K562 (cell line): ENCODE data around the gene PAF1. TPM values are rescaled to one million over a fixed set of nuclear protein-coding genes. Genes with fewer than 3 reads are reported as not detected.

Experiments
- CBX8 ChIP-seq: fragments of 200-600 bp; sonication (generic); IDR thresholded peaks from 2 replicates; pipeline ENCODE4 v1.6.1; 2012; ENCODE audit warnings: borderline replicate concordance, mixed run types, low read depth, mild to moderate bottlenecking, moderate library complexity, mixed read lengths, low read length, control low read depth, inconsistent platforms; ENCODE audit not compliant: poor library complexity, severe bottlenecking; ENCODE audit errors: extremely low read depth
- DLX4 ChIP-seq: fragments of 250-450 bp; sonication (Bioruptor Pico); IDR thresholded peaks from 2 replicates; pipeline ENCODE4 v1.6.1; 2021; ENCODE audit warnings: mild to moderate bottlenecking
- GABPB1 ChIP-seq: sonication (generic); formaldehyde crosslinking; IDR thresholded peaks from 2 replicates; pipeline ENCODE4 v1.8.0; 2022; ENCODE audit warnings: mild to moderate bottlenecking, missing genetic modification reagents
- KAT8 ChIP-seq: fragments of 450-650 bp; IDR thresholded peaks from 2 replicates; pipeline ENCODE4 v1.6.1; 2016; ENCODE audit warnings: low read depth, mild to moderate bottlenecking
- MCM2 ChIP-seq: fragments of 450-650 bp; IDR thresholded peaks from 2 replicates; pipeline ENCODE4 v1.6.1; 2017; ENCODE audit warnings: low read depth, mild to moderate bottlenecking
- MYBL2 ChIP-seq, 2 experiments: fragments of 450-650 bp in 1 of 2; sonication (generic) in 1 of 2; formaldehyde crosslinking in 1 of 2; IDR thresholded peaks; 2 replicates each; pipeline versions ENCODE4 v1.6.1 to v1.8.1; 2017 to 2022; ENCODE audit warnings: borderline replicate concordance in 1 of 2, inconsistent platforms in 1 of 2, low read depth in 1 of 2, mild to moderate bottlenecking in 1 of 2, missing genetic modification reagents in 1 of 2, moderate library complexity in 1 of 2
- POLR2H ChIP-seq: IDR thresholded peaks from 2 replicates; pipeline ENCODE4 v1.6.1; 2016; ENCODE audit warnings: missing genetic modification characterization, low read depth, mild to moderate bottlenecking, control low read depth, missing compliant biosample characterization, moderate library complexity
- PPARD ChIP-seq: fragments of 250-450 bp; sonication (Bioruptor Pico); IDR thresholded peaks from 2 replicates; pipeline ENCODE4 v1.8.0; 2022; ENCODE audit warnings: inconsistent platforms, mild to moderate bottlenecking, moderate library complexity
- RBM17 ChIP-seq: fragments of 200-400 bp; formaldehyde crosslinking; IDR thresholded peaks from 2 replicates; pipeline ENCODE4 v1.6.1; 2017; ENCODE audit warnings: low read depth, mild to moderate bottlenecking, low read length, borderline replicate concordance
- RBM25 ChIP-seq: fragments of 200-400 bp; formaldehyde crosslinking; IDR thresholded peaks from 2 replicates; pipeline ENCODE4 v1.6.1; 2018; ENCODE audit warnings: low read length, low read depth, moderate library complexity; ENCODE audit not compliant: severe bottlenecking
- SRSF7 ChIP-seq: fragments of 200-400 bp; formaldehyde crosslinking; optimal IDR thresholded peaks from 2 replicates; pipeline ENCODE3; 2017; ENCODE audit warnings: mild to moderate bottlenecking, low read depth, low read length
- THRA ChIP-seq: fragments of 450-650 bp; IDR thresholded peaks from 2 replicates; pipeline ENCODE4 v1.6.1; 2017; ENCODE audit warnings: mild to moderate bottlenecking, moderate library complexity
- ZNF133 ChIP-seq: fragments of 250-450 bp; sonication (Bioruptor Pico); IDR thresholded peaks from 2 replicates; pipeline ENCODE4 v1.4.0; 2020; ENCODE audit warnings: mild to moderate bottlenecking
- ZNF318 ChIP-seq, 2 experiments: fragments of 450-650 bp; IDR thresholded peaks; 2 replicates each; pipeline ENCODE4 v1.6.1; 2016; ENCODE audit warnings: mild to moderate bottlenecking in 2 of 2, borderline replicate concordance in 1 of 2, low read depth in 1 of 2, moderate library complexity in 1 of 2
- ZNF584 ChIP-seq: fragments of 200-800 bp; sonication (Bioruptor generic); IDR thresholded peaks from 2 replicates; pipeline ENCODE4 v1.6.1; 2016; ENCODE audit warnings: low read depth, mild to moderate bottlenecking, missing genetic modification characterization, missing compliant biosample characterization
- polyA plus RNA-seq, 8 experiments: library from polyadenylated mRNA; depleted of rRNA in 4 of 8; stranded (reverse) in 5 of 8; unstranded in 3 of 8; fragments of >200 nt; fragmentation: Nextera tagmentation in 2 of 8; fragmentation: Illumina TruSeq in 1 of 8; extraction: Ambion mirVana in 2 of 8; extraction: Trizol in 1 of 8; gene quantifications; 2 replicates each; pipeline versions ENCODE4 v1.2.1 to v1.2.3, GENCODE V29; 2011 to 2014; ENCODE audit warnings: inconsistent platforms in 1 of 8, missing spikeins in 1 of 8
- total RNA-seq, 7 experiments: library from RNA; depleted of rRNA in 6 of 7; stranded (reverse); fragments of >200 nt in 6 of 7; fragmentation: Illumina TruSeq in 2 of 7; extraction: Trizol in 2 of 7; gene quantifications; 2 replicates each; pipeline versions ENCODE4 v1.2.1 to v1.2.3, GENCODE V29; 2011 to 2021; ENCODE audit warnings: low replicate concordance in 1 of 7

Gene PAF1
- total and polyA plus RNA-seq, 9 of the 15 experiments (the other 6 are each of a cell fraction or from before 2014, with no cell fraction given), result 1.5 to 45.0 (median 33.8) TPM

- TF ChIP-seq CBX8, result no peak
- peak in 1 of 2 experiments; percentile 85; a peak in 1 of 4 replicates for TF ChIP-seq ZNF318 (IDR thresholded peaks at IDR 0.05; ENCODE audit: borderline replicate concordance in 1 of 2, low read depth in 1 of 2)
- no peak for TF ChIP-seq POLR2H (tag)
- no peak for TF ChIP-seq ZNF584
- TF ChIP-seq PPARD, result no peak
- TF ChIP-seq SRSF7, result no peak
- no peak for TF ChIP-seq DLX4 (CRISPR knock-in tag)
- TF ChIP-seq RBM17, result no peak
- TF ChIP-seq THRA, result no peak
- TF ChIP-seq MYBL2 (IDR thresholded peaks at IDR 0.05; ENCODE audit: low read depth), result no peak
- TF ChIP-seq MYBL2 (CRISPR knock-in tag; IDR thresholded peaks at IDR 0.05; ENCODE audit: borderline replicate concordance), result no peak
- TF ChIP-seq RBM25, result no peak
- TF ChIP-seq MCM2, result no peak
- no peak for TF ChIP-seq GABPB1 (CRISPR knock-in tag)
- TF ChIP-seq KAT8, result no peak
- TF ChIP-seq ZNF133, result no peak
Measured at GRCh38 chr19:39403331-39404312, 12.7 kb upstream of the PAF1 start (continued).
